GM12892 (cell line): ENCODE measurements around the gene CHST9.

Source experiments
- POLR2A ChIP-seq: IDR thresholded peaks from 2 replicates; pipeline ENCODE4 v1.6.1; 2011; ENCODE audit warnings: low read depth, low read length, control low read depth
- POLR2AphosphoS5 ChIP-seq: IDR thresholded peaks from 2 replicates; pipeline ENCODE4 v1.6.1; 2011; ENCODE audit warnings: low read depth, low read length, control low read depth
- TAF1 ChIP-seq: IDR thresholded peaks from 2 replicates; pipeline ENCODE4 v1.6.1; 2011; ENCODE audit warnings: low read depth, mild to moderate bottlenecking, control low read depth, low read length, borderline replicate concordance

DNA sequence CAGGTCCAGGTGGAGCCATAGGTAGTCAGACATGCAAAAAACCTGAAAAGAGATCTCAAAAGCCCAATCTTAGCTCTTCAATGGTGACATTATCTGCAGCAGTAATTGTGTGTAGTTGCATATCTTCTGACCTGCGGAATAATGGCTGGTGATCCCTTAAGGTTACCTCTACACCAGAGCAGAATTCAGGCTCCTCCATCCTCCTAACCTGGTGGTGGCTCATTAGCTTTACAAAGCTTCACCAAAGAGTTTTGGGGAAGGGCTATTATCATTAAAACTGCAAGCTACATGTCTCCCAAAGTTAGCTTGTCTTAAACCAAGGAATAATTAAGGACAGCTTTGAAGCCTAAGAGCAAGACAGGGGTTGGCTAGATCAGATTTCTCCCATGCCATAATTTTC lies 42.6 kb upstream of the CHST9 start:
- TF ChIP-seq POLR2A (no peak), POLR2AphosphoS5 (no peak), TAF1 (no peak)
